ENCODE results near the gene NTN1. TPM values are rescaled to one million over a fixed set of nuclear protein-coding genes. Genes with fewer than 3 reads are reported as not detected.

NTN1 gene
- total and polyA plus RNA-seq, 2 of the 13 experiments (the other 11 are each of a cell fraction or from before 2014, with no cell fraction given) = 0.04 to 0.05 TPM

DNA sequence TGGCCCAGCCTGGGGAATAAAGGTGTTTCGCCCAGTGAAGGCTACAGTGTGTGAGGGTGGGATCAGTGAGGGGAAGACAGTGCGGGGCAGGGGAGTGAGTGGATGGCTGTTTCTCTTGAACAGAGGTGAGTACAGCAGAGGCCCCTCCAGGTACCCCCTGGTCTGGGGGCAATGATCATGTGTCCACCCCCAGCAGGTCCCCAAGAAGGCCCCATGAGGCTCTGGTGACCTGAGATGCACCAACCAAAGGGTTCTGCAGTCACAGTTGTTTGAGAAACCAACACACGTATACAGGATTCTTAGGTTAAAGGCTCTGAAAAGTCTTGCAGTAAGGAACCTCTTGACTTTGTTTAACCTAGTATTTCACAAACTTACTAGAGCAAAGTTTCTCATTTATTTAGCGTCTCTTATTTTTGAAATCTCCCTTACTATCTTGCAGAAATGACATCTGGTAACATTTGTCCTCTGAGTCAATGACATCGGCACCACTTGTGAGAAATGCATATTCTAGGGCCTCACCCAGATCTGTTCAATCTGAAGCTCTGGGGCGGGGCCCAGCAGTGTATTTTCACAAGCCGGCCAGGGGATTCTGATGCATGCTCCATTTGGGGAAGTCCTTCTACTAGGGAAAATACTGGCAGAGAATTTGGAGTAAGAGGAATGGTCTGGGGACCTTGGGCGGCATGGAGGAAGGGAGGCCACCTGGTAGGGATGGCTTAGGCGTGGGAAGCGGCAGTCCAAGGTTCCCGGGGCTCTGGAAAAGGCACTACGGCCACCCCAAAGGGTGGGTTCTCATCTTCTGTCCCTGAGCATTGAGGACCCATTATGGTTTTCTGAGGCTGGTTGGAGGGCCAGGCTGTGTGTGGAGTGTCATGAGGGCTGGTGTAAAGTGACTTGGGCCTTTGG lies 217.3 kb downstream of the NTN1 start:
- intact Hi-C loops (cut with micrococcal nuclease; ENCODE audit: unreplicated experiment) (no loop called here), in situ Hi-C loops (cut with HindIII; ENCODE audit: extremely low pct_ligation_motif_present, low pct_unique_long_range_greater_than_20kb) (no loop called here)
- TF ChIP-seq ZNF101 (CRISPR knock-in tag; IDR thresholded peaks at IDR 0.05; ENCODE audit: borderline replicate concordance, low read depth) (no peak), HOXA3 (CRISPR knock-in tag; IDR thresholded peaks at IDR 0.05) (0 out of 2 replicates have a peak, but pooled peaks have one; percentile 2), HMG20B (CRISPR knock-in tag; conservative IDR thresholded peaks at IDR 0.05) (no peak)
- no peaks in the 10 kb centered on the region for H3K36me3 ChIP-seq (replicated peaks in 1 of 2; ENCODE audit: control insufficient read depth in 1 of 2, insufficient read depth in 2 of 2, low read length in 2 of 2)
- H3K9ac ChIP-seq (ENCODE audit: insufficient read depth, low read depth, low read length) = peak overlapping the region; percentile 32
- peaks cover 0 to 15% of the 10 kb centered on the region in 2 experiments; a peak in 1 of 5 replicates for H3K27me3 ChIP-seq (ENCODE audit: control insufficient read depth in 1 of 2, insufficient read depth in 2 of 2, low read length in 2 of 2)
- DNase-seq (ENCODE audit: low spot score) (no peak), ATAC-seq (peak; percentile 9; the same call in 2 of the 3 replicates), FAIRE-seq (no peak)
- H4K20me1 ChIP-seq (ENCODE audit: insufficient read depth, low read length) = no peaks in the 10 kb centered on the region
- H3K4me2 ChIP-seq (ENCODE audit: low read depth, low read length) = peak overlapping the region; percentile 63
- H3K79me2 ChIP-seq (ENCODE audit: insufficient read depth, low read length) = no peaks in the 10 kb centered on the region
- no peaks in the 10 kb centered on the region for H3K9me3 ChIP-seq (ENCODE audit: low read length)
- H2AFZ ChIP-seq (ENCODE audit: low read length) = no peak overlapping the region
- no peak overlapping the region for H3K27ac ChIP-seq (ENCODE audit: extremely low read length, insufficient read depth, low read length)
- CTCF ChIA-PET (ENCODE audit: low intra/inter-chr PET ratio, low total read pairs) = no interaction called here
- peaks cover 48% of the 10 kb centered on the region for H3K4me1 ChIP-seq (ENCODE audit: insufficient read depth, low read length)
- H3K4me3 ChIP-seq (replicated peaks in 1 of 3; ENCODE audit: insufficient read depth in 1 of 3, low read depth in 2 of 3, low read length in 3 of 3) = peak overlapping the region in 1 of 3 experiments; percentile 26; a peak in 1 of 6 replicates
- POLR2A ChIA-PET = no interaction called here
- no TSS peak for BruUV-seq (replicated peaks)
- 69% methylated on average over 12 of the region's 12 CpGs for WGBS (ENCODE audit: low lambda C conversion rate)

DNA sequence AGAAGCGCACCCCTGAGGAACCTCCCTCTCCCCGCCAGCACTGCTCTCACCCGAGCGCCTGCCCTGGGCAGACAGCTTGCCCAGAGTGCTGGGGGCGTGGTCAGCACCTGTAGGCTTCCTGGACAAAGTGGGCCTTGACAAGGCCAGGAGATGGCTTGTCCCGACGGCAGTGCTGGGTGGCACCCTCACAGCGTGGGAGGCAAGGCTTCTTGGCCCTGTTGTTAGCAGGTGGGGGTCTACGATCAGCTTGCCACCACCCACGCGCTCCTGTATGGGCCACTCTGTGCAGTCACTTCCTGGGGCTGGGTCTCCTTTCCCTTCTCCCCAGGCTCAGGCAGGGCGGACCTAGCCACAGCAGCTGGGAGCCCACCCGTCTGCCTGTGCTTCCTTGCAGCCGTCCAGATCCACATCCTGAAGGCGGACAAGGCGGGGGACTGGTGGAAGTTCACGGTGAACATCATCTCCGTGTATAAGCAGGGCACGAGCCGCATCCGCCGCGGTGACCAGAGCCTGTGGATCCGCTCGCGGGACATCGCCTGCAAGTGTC lies 218.0 kb downstream of the NTN1 start:
- DNase-seq (ENCODE audit: low spot score) = no peak
- no peak for FAIRE-seq
- intact Hi-C loops (cut with micrococcal nuclease; ENCODE audit: unreplicated experiment) = no loop called here
- no peak overlapping the region for H3K9ac ChIP-seq (ENCODE audit: insufficient read depth, low read depth, low read length)
- peaks cover 0 to 8% of the 10 kb centered on the region in 2 experiments; a peak in 1 of 5 replicates for H3K27me3 ChIP-seq (ENCODE audit: control insufficient read depth in 1 of 2, insufficient read depth in 2 of 2, low read length in 2 of 2)
- BruUV-seq (replicated peaks) = no TSS peak
- H3K79me2 ChIP-seq (ENCODE audit: insufficient read depth, low read length) = no peaks in the 10 kb centered on the region
- no peak overlapping the region for H2AFZ ChIP-seq (ENCODE audit: low read length)
- no peak overlapping the region for H3K27ac ChIP-seq (ENCODE audit: extremely low read length, insufficient read depth, low read length)
- POLR2A ChIA-PET = no interaction called here
- WGBS (ENCODE audit: low lambda C conversion rate) = 100% methylated on average over 11 of the region's 27 CpGs
- peaks cover 48% of the 10 kb centered on the region for H3K4me1 ChIP-seq (ENCODE audit: insufficient read depth, low read length)
- in situ Hi-C loops (cut with HindIII; ENCODE audit: extremely low pct_ligation_motif_present, low pct_unique_long_range_greater_than_20kb) = no loop called here
- no peaks in the 10 kb centered on the region for H4K20me1 ChIP-seq (ENCODE audit: insufficient read depth, low read length)
- no peak overlapping the region for H3K4me3 ChIP-seq (replicated peaks in 1 of 3; ENCODE audit: insufficient read depth in 1 of 3, low read depth in 2 of 3, low read length in 3 of 3)
- no peak for ATAC-seq
- H3K4me2 ChIP-seq (ENCODE audit: low read depth, low read length) = no peak overlapping the region
- CTCF ChIA-PET (ENCODE audit: low intra/inter-chr PET ratio, low total read pairs) = no interaction called here
- H3K36me3 ChIP-seq (replicated peaks in 1 of 2; ENCODE audit: control insufficient read depth in 1 of 2, insufficient read depth in 2 of 2, low read length in 2 of 2) = no peaks in the 10 kb centered on the region
- no peaks in the 10 kb centered on the region for H3K9me3 ChIP-seq (ENCODE audit: low read length)
- no peak for TF ChIP-seq SP5 (CRISPR knock-in tag; IDR thresholded peaks at IDR 0.05; ENCODE audit: borderline replicate concordance, low read depth)
- no peak for TF ChIP-seq JUN (CRISPR knock-in tag; IDR thresholded peaks at IDR 0.05)
- TF ChIP-seq ZNF567 (CRISPR knock-in tag; IDR thresholded peaks at IDR 0.05; ENCODE audit: borderline replicate concordance) = no peak
- no peak for TF ChIP-seq NFRKB (IDR thresholded peaks at IDR 0.05)
- no peak for TF ChIP-seq MBNL3 (CRISPR knock-in tag; conservative IDR thresholded peaks at IDR 0.05)
- TF ChIP-seq, protein P1, sequence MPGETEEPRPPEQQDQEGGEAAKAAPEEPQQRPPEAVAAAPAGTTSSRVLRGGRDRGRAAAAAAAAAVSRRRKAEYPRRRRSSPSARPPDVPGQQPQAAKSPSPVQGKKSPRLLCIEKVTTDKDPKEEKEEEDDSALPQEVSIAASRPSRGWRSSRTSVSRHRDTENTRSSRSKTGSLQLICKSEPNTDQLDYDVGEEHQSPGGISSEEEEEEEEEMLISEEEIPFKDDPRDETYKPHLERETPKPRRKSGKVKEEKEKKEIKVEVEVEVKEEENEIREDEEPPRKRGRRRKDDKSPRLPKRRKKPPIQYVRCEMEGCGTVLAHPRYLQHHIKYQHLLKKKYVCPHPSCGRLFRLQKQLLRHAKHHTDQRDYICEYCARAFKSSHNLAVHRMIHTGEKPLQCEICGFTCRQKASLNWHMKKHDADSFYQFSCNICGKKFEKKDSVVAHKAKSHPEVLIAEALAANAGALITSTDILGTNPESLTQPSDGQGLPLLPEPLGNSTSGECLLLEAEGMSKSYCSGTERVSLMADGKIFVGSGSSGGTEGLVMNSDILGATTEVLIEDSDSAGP (CRISPR knock-in tag; IDR thresholded peaks at IDR 0.05; ENCODE audit: borderline replicate concordance) = no peak
- TF ChIP-seq ZNF577 (CRISPR knock-in tag; IDR thresholded peaks at IDR 0.05; ENCODE audit: borderline replicate concordance, low read depth) = no peak
- TF ChIP-seq PCBP1 (IDR thresholded peaks at IDR 0.05; ENCODE audit: borderline replicate concordance, low read depth, low read length) = no peak
- TF ChIP-seq ZFY (CRISPR knock-in tag; IDR thresholded peaks at IDR 0.05) = no peak
- TF ChIP-seq ZNF138 (CRISPR knock-in tag; IDR thresholded peaks at IDR 0.05; ENCODE audit: low read depth) = no peak
- TF ChIP-seq, protein P2, sequence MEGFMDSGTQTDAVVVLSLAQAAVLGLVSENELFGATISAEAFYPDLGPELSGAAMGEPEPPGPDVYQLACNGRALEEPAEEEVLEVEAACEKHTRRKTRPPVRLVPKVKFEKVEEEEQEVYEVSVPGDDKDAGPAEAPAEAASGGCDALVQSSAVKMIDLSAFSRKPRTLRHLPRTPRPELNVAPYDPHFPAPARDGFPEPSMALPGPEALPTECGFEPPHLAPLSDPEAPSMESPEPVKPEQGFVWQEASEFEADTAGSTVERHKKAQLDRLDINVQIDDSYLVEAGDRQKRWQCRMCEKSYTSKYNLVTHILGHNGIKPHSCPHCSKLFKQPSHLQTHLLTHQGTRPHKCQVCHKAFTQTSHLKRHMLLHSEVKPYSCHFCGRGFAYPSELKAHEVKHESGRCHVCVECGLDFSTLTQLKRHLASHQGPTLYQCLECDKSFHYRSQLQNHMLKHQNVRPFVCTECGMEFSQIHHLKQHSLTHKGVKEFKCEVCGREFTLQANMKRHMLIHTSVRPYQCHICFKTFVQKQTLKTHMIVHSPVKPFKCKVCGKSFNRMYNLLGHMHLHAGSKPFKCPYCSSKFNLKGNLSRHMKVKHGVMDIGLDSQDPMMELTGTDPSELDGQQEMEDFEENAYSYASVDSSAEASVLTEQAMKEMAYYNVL (CRISPR knock-in tag; IDR thresholded peaks at IDR 0.05; ENCODE audit: borderline replicate concordance) = no peak

Measured in HepG2 (cell line).